K562 (cell line): ENCODE measurements around the gene GLIPR1. TPM values are rescaled to one million over a fixed set of nuclear protein-coding genes. Genes with fewer than 3 reads are reported as not detected.
A peak's percentile ranks its signal among the peaks of the same experiment; 100 is the strongest.

Experiments used
- ATAC-seq: fragments of 200-7000 bp; cut with Tn5 transposase; 3 replicates; pipeline ENCODE4 v1.9.1; 2020; ENCODE audit warnings: moderate library complexity
- BruUV-seq: library from RNA; stranded (reverse); fragments of 400-500 nt; replicated peaks from 2 replicates; lab custom pipeline; 2021; lab: Mats Ljungman, UMichigan
- CTCF ChIA-PET: fragments of 300-600 bp; formaldehyde crosslinking; extraction: SDS; loops from one replicate; lab custom pipeline; 2021; ENCODE audit warnings: low intra/inter-chr PET ratio; lab: Yijun Ruan, JAX
- POLR2A ChIA-PET: fragments of 300-600, 350-650 bp; sonication (Branson Sonifier 250); formaldehyde crosslinking; extraction: SDS; loops from one replicate; lab custom pipeline; 2021; ENCODE audit warnings: antibody characterized with exemption, inconsistent platforms; lab: Yijun Ruan, JAX
- DNase-seq, 4 experiments: peaks; one replicate each; pipeline versions ENCODE4 v3.0.0 to v3.0.0-alpha.2; 2011 to 2018; ENCODE audit warnings: low spot score in 3 of 4, mixed read lengths in 3 of 4; ENCODE audit errors: extremely low read depth in 1 of 4
- FAIRE-seq: peaks from 2 replicates; lab custom pipeline; 2011; peaks lifted over from hg19 to GRCh38; lab: Jason Lieb, UNC
- H2AFZ ChIP-seq: 2 replicates; pipeline ENCODE4 v1.6.0; 2011; ENCODE audit warnings: low read depth, low read length, control low read depth, inconsistent platforms
- H3K27ac ChIP-seq: fragments of 200-600 bp; 3 replicates; pipeline ENCODE4 v1.8.0; 2011; ENCODE audit warnings: low read depth, mild to moderate bottlenecking, control low read depth, inconsistent platforms, low read length, moderate library complexity, mixed read lengths; ENCODE audit errors: extremely low read depth
- H3K27me3 ChIP-seq, 2 experiments: fragments of 300-600 bp in 1 of 2; 2 replicates in 1 of 2; 3 replicates in 1 of 2; pipeline versions ENCODE4 v1.6.0 to v1.8.0; 2011; ENCODE audit warnings: inconsistent platforms in 2 of 2, low read length in 2 of 2, mild to moderate bottlenecking in 1 of 2, mixed read lengths in 1 of 2, moderate library complexity in 1 of 2; ENCODE audit not compliant: control insufficient read depth in 2 of 2, insufficient read depth in 2 of 2
- H3K36me3 ChIP-seq: fragments of 300-600 bp; 3 replicates; pipeline ENCODE4 v1.8.0; 2011; ENCODE audit warnings: mild to moderate bottlenecking, low read length, inconsistent platforms; ENCODE audit not compliant: control insufficient read depth, insufficient read depth
- H3K4me1 ChIP-seq, 2 experiments: fragments of 200-600 bp in 1 of 2; replicated peaks in 1 of 2; 2 replicates in 1 of 2; 3 replicates in 1 of 2; pipeline versions ENCODE4 v1.5.1 to v1.8.0; 2011; ENCODE audit warnings: inconsistent platforms in 2 of 2, low read length in 2 of 2, mild to moderate bottlenecking in 1 of 2, mixed read lengths in 1 of 2, moderate library complexity in 1 of 2; ENCODE audit not compliant: control insufficient read depth in 2 of 2, insufficient read depth in 2 of 2
- H3K4me2 ChIP-seq: 2 replicates; pipeline ENCODE4 v1.6.1; 2011; ENCODE audit warnings: low read length, control low read depth, inconsistent platforms, mixed read lengths; ENCODE audit not compliant: insufficient read depth
- H3K4me3 ChIP-seq: fragments of 200-600 bp; sonication (generic), shearing (Covaris generic); 2 replicates; pipeline ENCODE4 v1.5.1; 2016; ENCODE audit warnings: control low read depth, inconsistent platforms
- H3K79me2 ChIP-seq: fragments of 200-600 bp; 3 replicates; pipeline ENCODE4 v1.8.0; 2011; ENCODE audit warnings: low read length, inconsistent platforms; ENCODE audit not compliant: control insufficient read depth, insufficient read depth
- H3K9ac ChIP-seq, 2 experiments: 2 replicates each; pipeline versions ENCODE4 v1.6.0 to v1.6.1; 2011; ENCODE audit warnings: low read depth in 2 of 2, low read length in 2 of 2, control low read depth in 1 of 2, inconsistent platforms in 1 of 2, mild to moderate bottlenecking in 1 of 2, mixed read lengths in 1 of 2; ENCODE audit not compliant: insufficient read depth in 1 of 2
- H3K9me1 ChIP-seq: one replicate; pipeline ENCODE4 v1.6.0; 2011; ENCODE audit warnings: inconsistent platforms, mild to moderate bottlenecking, low read length, moderate library complexity; ENCODE audit not compliant: control insufficient read depth, insufficient read depth
- H3K9me3 ChIP-seq: replicated peaks from 2 replicates; pipeline ENCODE4 v1.5.1; 2011; ENCODE audit warnings: low read depth, low read length, inconsistent platforms; ENCODE audit not compliant: control insufficient read depth, insufficient read depth
- H4K20me1 ChIP-seq: replicated peaks from 2 replicates; pipeline ENCODE4 v1.6.1; 2011; ENCODE audit warnings: low read length, inconsistent platforms, mixed read lengths; ENCODE audit not compliant: control insufficient read depth, insufficient read depth
- MYC ChIP-seq, 2 experiments: fragments of 250-450 bp in 1 of 2; sonication (Bioruptor Pico) in 1 of 2; IDR thresholded peaks; 2 replicates each; pipeline versions ENCODE4 v1.5.1 to v1.6.1; 2012 to 2021; ENCODE audit warnings: low read depth in 2 of 2, borderline replicate concordance in 1 of 2, improper control_type of control experiment in 1 of 2, low read length in 1 of 2, mild to moderate bottlenecking in 1 of 2, moderate library complexity in 1 of 2
- SIRT6 ChIP-seq: IDR thresholded peaks from one replicate; pipeline ENCODE4 v1.6.1; 2012; ENCODE audit warnings: low read depth, mild to moderate bottlenecking, control low read depth, inconsistent platforms, low read length, moderate library complexity
- SMAD1 ChIP-seq: fragments of 150-350 bp; IDR thresholded peaks from 2 replicates; pipeline ENCODE4 v1.6.1; 2014; ENCODE audit warnings: low read length, low read depth; ENCODE audit not compliant: partially characterized antibody
- SPI1 ChIP-seq: IDR thresholded peaks from 2 replicates; pipeline ENCODE4 v1.6.1; 2011; ENCODE audit warnings: low read depth, low read length, control low read depth, borderline replicate concordance
- ZNF140 ChIP-seq: fragments of 250-450 bp; sonication (Bioruptor Pico); IDR thresholded peaks from 2 replicates; pipeline ENCODE4 v1.8.0; 2021; ENCODE audit warnings: moderate library complexity, mild to moderate bottlenecking, inconsistent platforms
- ZNF347 ChIP-seq: fragments of 450-650 bp; formaldehyde crosslinking; IDR thresholded peaks from 2 replicates; pipeline ENCODE4 v1.4.0; 2020; ENCODE audit warnings: low read depth, mild to moderate bottlenecking, moderate library complexity
- ZNF586 ChIP-seq: fragments of 450-650 bp; formaldehyde crosslinking; conservative IDR thresholded peaks from 2 replicates; pipeline ENCODE4 v1.4.0; 2020; ENCODE audit warnings: mild to moderate bottlenecking, moderate library complexity
- ZNF780A ChIP-seq: fragments of 250-450 bp; sonication (Bioruptor Pico); IDR thresholded peaks from 2 replicates; pipeline ENCODE4 v1.5.0; 2021; ENCODE audit warnings: mild to moderate bottlenecking
- WGBS: fragments of 100-300 bp; shearing (Covaris generic); methylation state at CpG from one replicate; pipeline ENCODE4 v1.1.6; 2016; ENCODE audit warnings: low coverage, mixed read lengths; ENCODE audit not compliant: insufficient coverage; ENCODE audit errors: missing lambda C conversion rate; 5-methylcytosine and 5-hydroxymethylcytosine counted together
- in situ Hi-C: fragments of 300-500 bp; cut with MboI; formaldehyde crosslinking; loops from 4 replicates; pipeline ENCODE4 v1.15.0; 2018; ENCODE audit warnings: inconsistent platforms, mixed read lengths
- intact Hi-C: fragments of 100-400 bp; cut with micrococcal nuclease; formaldehyde crosslinking; loops from 2 replicates; pipeline ENCODE4 v1.14.2; 2022
- polyA plus RNA-seq, 8 experiments: library from polyadenylated mRNA; depleted of rRNA in 4 of 8; stranded (reverse) in 5 of 8; unstranded in 3 of 8; fragments of >200 nt; fragmentation: Nextera tagmentation in 2 of 8; fragmentation: Illumina TruSeq in 1 of 8; extraction: Ambion mirVana in 2 of 8; extraction: Trizol in 1 of 8; gene quantifications; 2 replicates each; pipeline versions ENCODE4 v1.2.1 to v1.2.3, GENCODE V29; 2011 to 2014; ENCODE audit warnings: inconsistent platforms in 1 of 8, missing spikeins in 1 of 8
- total RNA-seq, 7 experiments: library from RNA; depleted of rRNA in 6 of 7; stranded (reverse); fragments of >200 nt in 6 of 7; fragmentation: Illumina TruSeq in 2 of 7; extraction: Trizol in 2 of 7; gene quantifications; 2 replicates each; pipeline versions ENCODE4 v1.2.1 to v1.2.3, GENCODE V29; 2011 to 2021; ENCODE audit warnings: low replicate concordance in 1 of 7
- TF ChIP-seq, protein P1 (sequence below), 3 experiments: fragments of 200-800 bp in 1 of 3; fragments of 250-450 bp in 1 of 3; fragments of 450-650 bp in 1 of 3; sonication (Bioruptor Pico) in 1 of 3; sonication (Bioruptor generic) in 1 of 3; formaldehyde crosslinking in 1 of 3; IDR thresholded peaks; 2 replicates each; pipeline versions ENCODE4 v1.6.1 to v1.8.0; 2016 to 2022; ENCODE audit warnings: mild to moderate bottlenecking in 2 of 3, missing genetic modification characterization in 2 of 3, missing compliant biosample characterization in 1 of 3, moderate library complexity in 1 of 3

Gene GLIPR1
- total and polyA plus RNA-seq, 9 of the 15 experiments (the other 6 are each of a cell fraction or from before 2014, with no cell fraction given): 0.26 to 2.1 (median 1.2) TPM

DNA sequence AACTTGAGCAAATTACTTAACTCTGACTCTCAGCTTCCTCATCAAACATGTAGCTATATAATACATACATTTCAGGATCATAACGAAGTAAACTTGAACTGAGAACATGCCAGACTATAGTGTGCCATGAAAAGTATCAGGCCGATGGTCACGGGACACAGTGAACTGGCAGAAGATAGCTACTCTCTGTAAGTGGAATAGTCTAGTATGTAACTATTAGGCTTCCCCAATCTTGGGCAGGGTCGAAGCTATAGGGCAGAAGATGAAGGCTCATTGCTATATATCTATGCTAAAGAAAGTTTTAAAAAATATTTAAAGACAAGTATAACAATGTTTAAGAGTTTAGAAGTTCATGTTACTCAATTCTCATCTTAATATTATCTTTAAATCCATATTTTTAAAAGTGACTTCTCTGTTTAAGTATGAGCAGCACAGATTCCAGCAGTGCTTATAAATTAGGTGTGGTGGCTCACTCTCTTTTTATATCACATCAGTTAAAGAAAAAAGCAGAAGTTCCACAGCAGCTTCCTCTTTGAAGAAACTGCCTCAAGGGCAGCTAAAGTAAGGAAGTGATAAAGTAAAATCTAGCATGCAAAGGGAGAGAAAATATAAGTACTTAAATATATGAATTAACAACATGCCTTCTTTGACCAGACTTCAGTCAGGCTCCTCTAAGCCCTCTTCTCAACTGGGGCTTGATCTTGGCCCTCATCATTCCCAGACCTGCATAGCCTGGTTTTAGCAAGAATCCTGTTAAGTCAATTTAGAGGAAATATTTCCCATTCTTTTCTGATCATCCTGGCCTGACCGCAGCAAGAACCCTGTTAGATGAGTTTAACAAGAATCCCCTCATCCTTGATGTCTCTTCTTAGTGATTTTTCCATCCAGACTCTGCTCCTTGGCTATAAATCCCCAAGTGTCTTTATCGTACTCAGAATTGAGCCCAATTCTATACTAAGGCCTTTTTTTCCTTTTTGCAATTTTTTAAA, 8.4 kb upstream of the GLIPR1 start:
- ChIA-PET POLR2A (no interaction called here), CTCF (no interaction called here)
- Histone ChIP-seq H4K20me1 (no peaks in the 10 kb centered on the region), H3K4me2 (no peak overlapping the region), H3K36me3 (no peaks in the 10 kb centered on the region), H3K9me3 (no peaks in the 10 kb centered on the region), H3K79me2 (no peaks in the 10 kb centered on the region), H3K9ac (no peak overlapping the region), H3K9me1 (no peaks in the 10 kb centered on the region), H3K27ac (no peak overlapping the region), H3K4me1 (no peaks in the 10 kb centered on the region), H3K4me3 (no peak overlapping the region), H3K27me3 (no peaks in the 10 kb centered on the region), H2AFZ (no peak overlapping the region)
- ATAC-seq (no peak), DNase-seq (no peak), FAIRE-seq (no peak)
- intact Hi-C loops (no loop called here), in situ Hi-C loops (no loop called here)
- TF ChIP-seq SPI1 (peak; percentile 54; the same call in 1 of the 2 replicates), ZNF780A (CRISPR knock-in tag) (no peak)
- no TSS peak for BruUV-seq
- WGBS: 3% methylated on average over 6 of the region's 6 CpGs

DNA sequence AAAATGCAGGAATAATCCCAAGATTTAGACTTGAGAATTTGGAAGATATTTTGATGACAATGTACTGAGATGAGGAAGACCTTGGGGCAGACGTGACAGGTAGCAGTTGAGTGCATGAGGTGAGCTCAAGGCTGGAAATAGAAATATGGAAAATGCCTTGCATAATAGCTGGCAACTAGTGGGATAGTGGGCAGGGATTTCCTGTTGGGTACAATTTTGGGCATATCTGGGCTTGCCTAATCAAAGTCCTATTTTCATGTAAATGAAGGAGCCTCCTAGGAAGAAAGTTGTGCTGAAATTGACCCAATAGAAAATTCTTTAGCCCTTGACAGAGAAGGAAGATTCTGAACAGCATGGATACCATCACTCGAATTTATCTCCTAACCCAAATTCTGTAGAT, 6.4 kb upstream of the GLIPR1 start:
- H3K4me1 ChIP-seq: no peaks in the 10 kb centered on the region
- H3K27me3 ChIP-seq: no peaks in the 10 kb centered on the region
- intact Hi-C loops (no loop called here), in situ Hi-C loops (no loop called here)
- H3K79me2 ChIP-seq: no peaks in the 10 kb centered on the region
- DNase-seq: no peak
- WGBS: 0% methylated on average over 2 of the region's 2 CpGs
- H3K9me3 ChIP-seq: no peaks in the 10 kb centered on the region
- no peak overlapping the region for H2AFZ ChIP-seq
- no peaks in the 10 kb centered on the region for H3K36me3 ChIP-seq
- H3K27ac ChIP-seq: no peak overlapping the region
- H3K9ac ChIP-seq: no peak overlapping the region
- no peak for FAIRE-seq
- POLR2A ChIA-PET: no interaction called here
- H3K9me1 ChIP-seq: no peaks in the 10 kb centered on the region
- BruUV-seq: no TSS peak
- H3K4me3 ChIP-seq: no peak overlapping the region
- CTCF ChIA-PET: no interaction called here
- no peak overlapping the region for H3K4me2 ChIP-seq
- H4K20me1 ChIP-seq: no peaks in the 10 kb centered on the region
- ATAC-seq: no peak
- TF ChIP-seq, protein P1, sequence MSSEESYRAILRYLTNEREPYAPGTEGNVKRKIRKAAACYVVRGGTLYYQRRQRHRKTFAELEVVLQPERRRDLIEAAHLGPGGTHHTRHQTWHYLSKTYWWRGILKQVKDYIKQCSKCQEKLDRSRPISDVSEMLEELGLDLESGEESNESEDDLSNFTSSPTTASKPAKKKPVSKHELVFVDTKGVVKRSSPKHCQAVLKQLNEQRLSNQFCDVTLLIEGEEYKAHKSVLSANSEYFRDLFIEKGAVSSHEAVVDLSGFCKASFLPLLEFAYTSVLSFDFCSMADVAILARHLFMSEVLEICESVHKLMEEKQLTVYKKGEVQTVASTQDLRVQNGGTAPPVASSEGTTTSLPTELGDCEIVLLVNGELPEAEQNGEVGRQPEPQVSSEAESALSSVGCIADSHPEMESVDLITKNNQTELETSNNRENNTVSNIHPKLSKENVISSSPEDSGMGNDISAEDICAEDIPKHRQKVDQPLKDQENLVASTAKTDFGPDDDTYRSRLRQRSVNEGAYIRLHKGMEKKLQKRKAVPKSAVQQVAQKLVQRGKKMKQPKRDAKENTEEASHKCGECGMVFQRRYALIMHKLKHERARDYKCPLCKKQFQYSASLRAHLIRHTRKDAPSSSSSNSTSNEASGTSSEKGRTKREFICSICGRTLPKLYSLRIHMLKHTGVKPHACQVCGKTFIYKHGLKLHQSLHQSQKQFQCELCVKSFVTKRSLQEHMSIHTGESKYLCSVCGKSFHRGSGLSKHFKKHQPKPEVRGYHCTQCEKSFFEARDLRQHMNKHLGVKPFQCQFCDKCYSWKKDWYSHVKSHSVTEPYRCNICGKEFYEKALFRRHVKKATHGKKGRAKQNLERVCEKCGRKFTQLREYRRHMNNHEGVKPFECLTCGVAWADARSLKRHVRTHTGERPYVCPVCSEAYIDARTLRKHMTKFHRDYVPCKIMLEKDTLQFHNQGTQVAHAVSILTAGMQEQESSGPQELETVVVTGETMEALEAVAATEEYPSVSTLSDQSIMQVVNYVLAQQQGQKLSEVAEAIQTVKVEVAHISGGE (CRISPR knock-in tag; IDR thresholded peaks at IDR 0.05): no peak
- no peak for TF ChIP-seq ZNF347 (CRISPR knock-in tag)
- no peak for TF ChIP-seq ZNF586 (CRISPR knock-in tag)
- no peak for TF ChIP-seq SIRT6
- TF ChIP-seq SMAD1: no peak
- TF ChIP-seq ZNF140: no peak
- no peak for TF ChIP-seq MYC (IDR thresholded peaks at IDR 0.05; ENCODE audit: low read depth, low read length)
- no peak for TF ChIP-seq MYC (CRISPR knock-in tag; IDR thresholded peaks at IDR 0.05; ENCODE audit: borderline replicate concordance, low read depth)
